Stimulated activated CD8-positive, alpha-beta memory T cell treated with anti-CD3 and anti-CD28 coated beads, Interleukin-15, amount 100 ng/mL, for 48 hours (primary cell): ENCODE measurements around the gene PIGH.
"Not testable (repeated sequence)": the region's sequence is repeated elsewhere in the genome, so short reads cannot be mapped to it uniquely, and the experiment has no call there.

ENCODE experiments used
- DNase-seq, 2 donors: peaks; one replicate each; pipeline ENCODE4 v3.0.0-alpha.2; 2020; ENCODE audit warnings: low read depth in 2 of 2

The PIGH gene

DNA sequence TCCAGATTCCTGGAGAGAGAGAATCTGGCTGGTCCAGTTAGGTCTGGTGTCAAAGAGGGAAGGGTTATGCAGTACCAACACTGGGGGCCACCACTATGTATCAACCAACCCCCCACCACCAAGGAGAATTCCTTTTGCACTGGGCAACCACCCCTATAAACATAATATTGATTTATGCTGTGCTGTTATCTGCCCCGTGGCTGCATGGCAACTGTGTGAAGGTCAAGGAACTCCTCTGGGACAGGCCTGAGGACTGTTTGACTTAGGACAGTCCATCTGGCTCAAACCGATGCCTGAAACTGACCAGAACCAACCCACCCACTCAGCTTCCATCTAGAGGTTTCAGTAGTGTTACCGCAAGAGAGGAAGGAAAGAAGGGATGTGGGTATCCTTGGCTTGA is 46.5 kb downstream of the PIGH start:
- DNase-seq, result no peak

DNA sequence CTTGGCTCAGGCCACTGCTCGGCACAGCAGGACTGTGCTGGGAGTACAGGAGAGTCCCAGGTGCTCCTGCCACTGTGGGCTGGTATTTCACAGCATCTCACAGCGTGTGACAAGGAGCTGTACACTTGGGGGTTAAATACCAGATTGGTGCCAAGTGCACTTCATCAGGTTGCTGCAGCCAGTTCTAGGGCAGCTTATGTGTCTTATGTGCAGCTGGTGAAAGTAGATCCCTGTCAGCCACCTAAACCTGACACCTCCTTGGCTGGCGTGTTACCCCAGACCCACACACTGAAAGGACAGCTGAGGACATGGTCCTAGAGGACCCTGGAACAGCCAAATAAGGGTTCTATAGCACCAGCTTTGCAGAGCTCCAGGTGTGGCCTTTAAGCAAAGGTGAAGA is 48.1 kb downstream of the PIGH start:
- no peak for DNase-seq

DNA sequence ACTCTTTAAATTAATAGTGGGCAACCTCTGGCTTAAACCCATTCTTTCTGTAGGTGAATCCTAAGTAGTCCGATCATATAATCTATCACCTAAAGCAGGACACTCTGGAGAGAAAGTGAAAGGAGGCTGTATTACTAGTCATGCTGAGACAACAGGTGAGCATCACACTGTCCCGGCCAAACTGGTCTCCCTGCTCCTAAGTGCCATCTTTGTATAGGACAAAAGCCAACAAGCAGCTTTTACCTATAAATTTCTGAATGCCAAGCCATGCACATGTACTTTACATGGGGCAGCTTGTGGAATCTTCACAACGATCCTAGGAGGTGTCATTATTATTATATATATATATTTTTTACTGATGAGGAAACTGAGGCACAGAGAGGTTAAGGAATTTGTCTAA is 48.9 kb downstream of the PIGH start:
- DNase-seq, result no peak

DNA sequence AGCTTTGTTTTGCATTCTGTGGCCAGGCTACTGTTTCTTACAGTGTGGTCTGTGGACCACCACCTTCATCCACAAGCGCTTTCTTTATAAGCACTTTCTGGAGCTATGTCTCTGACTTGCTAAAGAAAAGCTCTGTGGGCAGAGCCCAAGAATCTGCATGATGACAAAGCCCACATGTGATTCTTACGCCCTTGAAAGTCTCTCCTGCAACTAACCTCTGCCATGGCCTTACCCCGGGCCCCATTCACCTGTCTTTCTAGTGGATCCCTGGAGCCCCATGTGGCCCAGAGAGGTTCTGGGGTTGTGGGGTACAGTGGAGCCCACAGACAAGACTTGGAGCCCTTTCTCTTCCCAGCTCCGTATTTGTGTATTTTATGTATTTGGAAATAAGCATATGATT is 50.3 kb downstream of the PIGH start:
- DNase-seq, result no peak

DNA sequence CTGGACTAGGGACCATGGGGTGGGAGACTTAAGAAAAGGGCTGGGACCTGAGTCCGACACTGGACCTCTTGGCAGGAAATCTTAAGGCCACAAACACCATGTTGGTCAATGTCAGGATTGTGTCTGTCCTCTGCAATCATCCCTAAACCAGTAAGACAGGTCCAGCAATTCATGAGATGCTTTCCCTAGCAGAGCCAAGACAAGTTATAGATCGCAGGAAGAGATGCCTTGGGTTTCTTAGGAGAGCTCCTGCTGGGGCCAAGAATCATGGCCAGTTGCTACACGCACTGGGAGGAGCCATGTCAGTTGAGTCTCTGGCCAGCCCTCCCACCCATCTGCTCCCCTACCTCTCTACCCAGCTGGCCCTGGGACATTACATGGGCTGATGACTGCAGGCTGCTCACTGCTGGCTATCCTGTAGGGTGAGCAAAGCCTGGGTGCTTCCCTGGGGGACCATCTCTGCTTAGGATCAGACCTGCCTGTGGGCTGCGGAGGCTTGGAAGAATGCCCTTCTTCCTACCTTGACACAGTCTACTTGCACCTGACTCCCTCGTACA is 52.8 kb downstream of the PIGH start:
- no peak for DNase-seq

DNA sequence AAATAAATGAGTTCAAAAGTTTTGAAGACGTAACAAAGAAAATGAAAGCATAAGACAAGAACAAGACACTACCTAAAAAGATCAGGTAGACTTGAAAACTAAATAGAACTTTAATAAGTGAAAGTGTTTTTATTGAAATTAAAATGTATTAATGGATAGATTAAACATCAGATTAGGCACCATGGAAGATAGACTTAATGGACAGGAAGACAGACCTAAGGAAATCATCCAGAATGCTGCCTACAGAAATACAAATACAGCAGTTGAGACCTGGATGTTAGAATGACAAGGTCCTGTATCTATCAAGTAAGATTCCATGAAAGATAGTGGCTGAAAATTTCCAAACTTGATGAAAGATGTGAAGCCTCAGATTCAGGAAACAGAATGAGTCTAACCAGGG is 55.5 kb downstream of the PIGH start:
- no peak for DNase-seq

DNA sequence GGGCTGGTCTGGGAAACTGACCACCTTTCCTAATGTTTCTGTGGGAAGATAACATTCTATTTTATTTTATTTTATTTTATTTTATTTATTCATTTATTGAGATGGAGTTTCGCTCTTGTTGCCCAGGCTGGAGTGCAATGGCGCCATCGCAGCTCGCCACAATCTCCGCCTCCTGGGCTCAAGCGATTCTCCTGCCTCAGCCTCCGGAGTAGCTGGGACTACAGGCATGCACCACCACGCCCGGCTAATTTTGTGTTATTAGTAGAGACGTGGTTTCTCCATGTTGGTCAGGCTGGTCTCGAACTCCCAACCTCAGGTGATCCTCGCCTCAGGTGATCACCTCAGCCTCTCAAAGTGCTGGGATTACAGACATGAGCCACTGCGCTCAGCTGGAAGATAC is 57.4 kb downstream of the PIGH start:
- not testable (repeated sequence) for DNase-seq

DNA sequence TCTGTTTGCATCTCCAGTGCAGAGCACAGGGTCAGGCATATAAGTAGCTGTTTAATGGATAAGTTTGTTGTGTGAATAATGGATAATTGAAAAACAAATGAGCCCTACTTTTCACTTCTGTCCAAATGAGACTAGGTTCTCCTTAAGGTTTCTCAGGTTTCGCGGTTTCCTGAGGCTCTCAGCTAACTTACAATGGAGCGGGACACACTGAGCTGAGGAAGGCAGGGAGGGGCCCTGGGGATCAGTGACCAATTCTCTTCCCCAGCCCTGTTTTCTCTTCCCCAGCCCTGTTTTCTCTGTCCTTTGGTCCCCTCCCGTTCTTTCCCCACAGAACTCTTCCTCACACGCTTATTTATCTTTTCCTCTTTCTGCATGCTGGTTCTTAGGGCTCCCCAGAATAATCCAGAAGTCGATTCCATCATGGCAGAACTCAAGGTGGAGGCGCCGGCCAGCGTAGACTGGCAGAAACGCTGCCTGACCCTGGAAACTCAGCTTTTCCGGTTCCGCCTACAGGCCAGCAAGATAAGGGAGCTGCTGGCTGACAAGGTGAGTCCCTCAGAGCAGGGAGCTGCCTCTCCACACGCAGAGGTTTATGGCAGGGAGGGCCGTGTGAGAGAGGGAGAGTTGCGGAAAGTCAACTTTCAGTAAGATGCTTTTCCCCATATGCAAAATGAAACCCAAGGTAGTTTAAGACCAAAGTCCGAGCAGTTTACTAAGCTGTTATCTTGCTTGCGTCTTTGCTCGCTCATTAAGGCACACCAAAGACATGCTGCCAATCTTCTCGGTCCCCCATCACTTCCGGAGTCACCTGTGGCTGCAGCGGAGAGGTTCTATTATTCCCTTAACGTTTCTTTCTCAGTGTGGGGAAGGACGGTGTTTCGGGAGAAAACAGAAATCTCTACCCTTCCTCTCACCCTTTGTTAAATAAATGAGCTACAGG is 58.4 kb downstream of the PIGH start:
- no peak for DNase-seq
